Tibial nerve (tissue), 4 donors: ENCODE measurements around the gene DYRK1A. TPM values are rescaled to one million over a fixed set of nuclear protein-coding genes. Genes with fewer than 3 reads are reported as not detected.

ENCODE experiments used
- DNase-seq, 2 donors: peaks; one replicate each; pipeline ENCODE4 v3.0.0-alpha.2; 2019; ENCODE audit warnings: low spot score in 2 of 2
- H3K27ac ChIP-seq, 4 donors: fragments of 200-600 bp; sonication (generic) in 3 of 4; one replicate each; pipeline ENCODE4 v1.5.1; 2017 to 2019; ENCODE audit warnings: mild to moderate bottlenecking in 1 of 4
- H3K27me3 ChIP-seq, 2 donors: fragments of 200-600 bp; sonication (generic) in 1 of 2; one replicate each; pipeline versions ENCODE4 v1.5.1 to v1.6.0; 2017 to 2019
- H3K36me3 ChIP-seq, 3 donors: fragments of 200-600 bp; sonication (generic); one replicate each; pipeline ENCODE4 v1.5.1; 2018 to 2019
- H3K4me1 ChIP-seq, 4 donors: fragments of 200-600 bp; sonication (generic) in 3 of 4; one replicate each; pipeline ENCODE4 v1.5.1; 2017 to 2019
- H3K4me3 ChIP-seq, 4 donors: fragments of 200-600 bp; sonication (generic) in 3 of 4; one replicate each; pipeline ENCODE4 v1.5.1; 2017 to 2019; ENCODE audit warnings: mild to moderate bottlenecking in 1 of 4, moderate library complexity in 1 of 4
- H3K9me3 ChIP-seq, 4 donors: fragments of 200-600 bp; sonication (generic) in 3 of 4; one replicate each; pipeline ENCODE4 v1.5.1; 2017 to 2019
- CTCF ChIP-seq, 5 experiments: fragments of 200-600 bp in 3 of 5; fragments of 450-650 bp in 2 of 5; sonication (generic) in 3 of 5; IDR thresholded peaks; one replicate each; pipeline ENCODE4 v1.5.1; 2016 to 2019; ENCODE audit warnings: antibody characterized with exemption in 5 of 5, mild to moderate bottlenecking in 3 of 5, moderate library complexity in 2 of 5
- EP300 ChIP-seq, 2 donors: sonication (generic); formaldehyde crosslinking; IDR thresholded peaks; one replicate each; pipeline ENCODE4 v1.6.1; 2017; ENCODE audit warnings: antibody characterized with exemption in 2 of 2, mild to moderate bottlenecking in 1 of 2
- POLR2A ChIP-seq, 2 donors: fragments of 450-650 bp; IDR thresholded peaks; one replicate each; pipeline ENCODE4 v1.6.1; 2017; ENCODE audit warnings: antibody characterized with exemption in 2 of 2, mild to moderate bottlenecking in 2 of 2, moderate library complexity in 2 of 2
- WGBS, 2 donors: methylation state at CpG; one replicate each; pipeline ENCODE4 v1.1.5; 2018; 5-methylcytosine and 5-hydroxymethylcytosine counted together
- total RNA-seq, 4 donors: library from RNA; depleted of rRNA; stranded (reverse); fragments of >200 nt; gene quantifications; one replicate each; pipeline ENCODE4 v1.1.0, GENCODE V29; 2016

DYRK1A gene
- total RNA-seq, 4 donors from 2014 or later = 65.8 to 81.6 (median 68.2) TPM

GRCh38 chr21:37414292-37415253, 48.0 kb downstream of the DYRK1A start:
- WGBS, 2 donors = 86 to 87% methylated on average over 5 of the region's 5 CpGs
- no peak for TF ChIP-seq CTCF (IDR thresholded peaks at IDR 0.05)
- TF ChIP-seq POLR2A (IDR thresholded peaks at IDR 0.05) = no peak
- no peak for TF ChIP-seq EP300 (IDR thresholded peaks at IDR 0.05)
- Histone ChIP-seq H3K27ac (no peak overlapping the region), H3K4me3 (no peak overlapping the region), H3K36me3 (no peaks in the 10 kb centered on the region), H3K9me3 (no peaks in the 10 kb centered on the region), H3K4me1 (peaks cover 0 to 81% (median 37%) of the 10 kb centered on the region in 4 donors), H3K27me3 (no peaks in the 10 kb centered on the region)
- DNase-seq = no peak

- 34 to 53% methylated on average over 2 of the region's 2 CpGs for WGBS, 2 donors
- Histone ChIP-seq H3K4me3 (no peak overlapping the region), H3K4me1 (peaks cover 0 to 94% (median 37%) of the 10 kb centered on the region in 4 donors), H3K27ac (no peak overlapping the region), H3K27me3 (no peaks in the 10 kb centered on the region), H3K36me3 (no peaks in the 10 kb centered on the region), H3K9me3 (no peaks in the 10 kb centered on the region)
- TF ChIP-seq EP300 (IDR thresholded peaks at IDR 0.05) (no peak), CTCF (IDR thresholded peaks at IDR 0.05) (no peak), POLR2A (IDR thresholded peaks at IDR 0.05) (no peak)
- DNase-seq = no peak
These were observed 49.4 kb downstream of the DYRK1A start for GRCh38 chr21:37415939-37416338.

- no peak for DNase-seq
- no peak for TF ChIP-seq CTCF (IDR thresholded peaks at IDR 0.05)
- no peak for TF ChIP-seq POLR2A (IDR thresholded peaks at IDR 0.05)
- no peak for TF ChIP-seq EP300 (IDR thresholded peaks at IDR 0.05)
- Histone ChIP-seq H3K27me3 (no peaks in the 10 kb centered on the region), H3K4me1 (peaks cover 0 to 94% (median 39%) of the 10 kb centered on the region in 4 donors), H3K27ac (no peak overlapping the region), H3K4me3 (no peak overlapping the region), H3K9me3 (no peaks in the 10 kb centered on the region), H3K36me3 (no peaks in the 10 kb centered on the region)
- WGBS, 2 donors = 97 to 98% methylated on average over 2 of the region's 2 CpGs
These were observed 50.3 kb downstream of the DYRK1A start for GRCh38 chr21:37416914-37417313.

- no peaks in the 10 kb centered on the region for H3K9me3 ChIP-seq
- no peak overlapping the region for H3K4me3 ChIP-seq
- no peaks in the 10 kb centered on the region for H3K36me3 ChIP-seq
- H3K27ac ChIP-seq = no peak overlapping the region
- 80 to 82% methylated on average over 3 of the region's 3 CpGs for WGBS, 2 donors
- no peak for TF ChIP-seq POLR2A (IDR thresholded peaks at IDR 0.05)
- no peak for TF ChIP-seq EP300 (IDR thresholded peaks at IDR 0.05)
- no peak for TF ChIP-seq CTCF (IDR thresholded peaks at IDR 0.05)
- DNase-seq = no peak
- peaks cover 3 to 81% (median 22%) of the 10 kb centered on the region in 4 donors for H3K4me1 ChIP-seq
- H3K27me3 ChIP-seq = no peaks in the 10 kb centered on the region
These were observed 52.8 kb downstream of the DYRK1A start for GRCh38 chr21:37419228-37419906.

- WGBS, 2 donors = 87 to 89% methylated on average over 8 of the region's 8 CpGs
- H3K9me3 ChIP-seq = no peaks in the 10 kb centered on the region
- no peak for DNase-seq
- peaks cover 3 to 75% (median 12%) of the 10 kb centered on the region in 4 donors for H3K4me1 ChIP-seq
- no peak overlapping the region for H3K4me3 ChIP-seq
- H3K36me3 ChIP-seq = no peaks in the 10 kb centered on the region
- TF ChIP-seq EP300 (IDR thresholded peaks at IDR 0.05) = no peak
- no peak for TF ChIP-seq CTCF (IDR thresholded peaks at IDR 0.05)
- no peak for TF ChIP-seq POLR2A (IDR thresholded peaks at IDR 0.05)
- H3K27ac ChIP-seq = no peak overlapping the region
- no peaks in the 10 kb centered on the region for H3K27me3 ChIP-seq
These were observed 54.7 kb downstream of the DYRK1A start for GRCh38 chr21:37421306-37421705.
